Skeletal muscle cell (primary cell): ENCODE measurements around the gene RIN1.
A peak's percentile ranks its signal among the peaks of the same experiment; 100 is the strongest.
"Not testable (repeated sequence)": the region's sequence is repeated elsewhere in the genome, so short reads cannot be mapped to it uniquely, and the experiment has no call there.

Experiments used
- DNase-seq: peaks from one replicate; pipeline ENCODE4 v3.0.0-alpha.2; 2010; ENCODE audit warnings: low read depth
- H3K4me3 ChIP-seq: 2 replicates; pipeline ENCODE4 v1.5.1; 2011; ENCODE audit warnings: low read depth, mild to moderate bottlenecking, control low read depth, low read length, moderate library complexity

The RIN1 gene

GRCh38 chr11:66360406-66361073 is 24.3 kb upstream of the RIN1 start:
- no peak overlapping the region for H3K4me3 ChIP-seq
- no peak for DNase-seq

GRCh38 chr11:66359662-66360087 is 23.4 kb upstream of the RIN1 start:
- no peak for DNase-seq
- H3K4me3 ChIP-seq = no peak overlapping the region

- not testable (repeated sequence) for H3K4me3 ChIP-seq, DNase-seq
Measured at GRCh38 chr11:66350560-66351235, 14.5 kb upstream of the RIN1 start.

- no peak overlapping the region for H3K4me3 ChIP-seq
- DNase-seq = no peak
Measured at GRCh38 chr11:66349084-66349386, 12.8 kb upstream of the RIN1 start.

GRCh38 chr11:66347425-66348276 is 11.4 kb upstream of the RIN1 start, which contains the start of gene B4GAT1:
B4GAT1 (minus strand) TSS chr11:66347629; CDS start chr11:66347545, 84 bp downstream.
- peak; percentile 82 for DNase-seq
- peak within 1 kb of the TSS; percentile 85 for H3K4me3 ChIP-seq

GRCh38 chr11:66346476-66347424 is 10.5 kb upstream of the RIN1 start:
- H3K4me3 ChIP-seq = peak overlapping the region; percentile 85
- no peak for DNase-seq

- DNase-seq = no peak
- peak overlapping the region; percentile 97 for H3K4me3 ChIP-seq
Measured at GRCh38 chr11:66345316-66345649, 9.0 kb upstream of the RIN1 start.

GRCh38 chr11:66344550-66345315 is 8.5 kb upstream of the RIN1 start, which contains the start of gene BRMS1:
BRMS1 (minus strand) TSS chr11:66345104; CDS start chr11:66342234, 2,870 bp downstream.
- peak; percentile 86 for DNase-seq
- H3K4me3 ChIP-seq = peak within 1 kb of the TSS; percentile 97

GRCh38 chr11:66343176-66343575 is 6.9 kb upstream of the RIN1 start:
- DNase-seq = no peak
- no peak overlapping the region for H3K4me3 ChIP-seq

- no peak overlapping the region for H3K4me3 ChIP-seq
- no peak for DNase-seq
Measured at GRCh38 chr11:66341502-66342126, 5.4 kb upstream of the RIN1 start.

- H3K4me3 ChIP-seq = no peak overlapping the region
Measured at GRCh38 chr11:66340596-66341501, 4.6 kb upstream of the RIN1 start.

GRCh38 chr11:66339686-66340483 is 3.7 kb upstream of the RIN1 start:
- H3K4me3 ChIP-seq = no peak overlapping the region
- no peak for DNase-seq

More at GRCh38 chr11:66340596-66341501, 4.6 kb upstream of the RIN1 start:
- DNase-seq = no peak

GRCh38 chr11:66339162-66339675 is 3.0 kb upstream of the RIN1 start:
- H3K4me3 ChIP-seq = no peak overlapping the region
- no peak for DNase-seq

GRCh38 chr11:66338276-66339161 is 2.3 kb upstream of the RIN1 start:
- no peak for DNase-seq
- no peak overlapping the region for H3K4me3 ChIP-seq
